Middle frontal gyrus (tissue), 1 donor: Measurements from ENCODE around the gene SEL1L3.

ENCODE experiments used
- DNase-seq: peaks from one replicate; pipeline ENCODE4 v3.0.0-alpha.2; 2015; ENCODE audit warnings: low spot score; ENCODE audit errors: extremely low spot score

Gene SEL1L3

GRCh38 chr4:25818876-25819275, 43.9 kb downstream of the SEL1L3 start:
- DNase-seq = no peak

GRCh38 chr4:25818371-25818871, 44.4 kb downstream of the SEL1L3 start:
- DNase-seq = no peak

- DNase-seq = no peak
Measured at GRCh38 chr4:25817059-25817681, 45.6 kb downstream of the SEL1L3 start.

- DNase-seq = no peak
Measured at GRCh38 chr4:25816591-25817058, 46.2 kb downstream of the SEL1L3 start.

GRCh38 chr4:25815586-25815985, 47.2 kb downstream of the SEL1L3 start:
- no peak for DNase-seq

- no peak for DNase-seq
Measured at GRCh38 chr4:25814301-25815136, 48.3 kb downstream of the SEL1L3 start.

- no peak for DNase-seq
Measured at GRCh38 chr4:25813448-25814106, 49.2 kb downstream of the SEL1L3 start.

- DNase-seq = no peak
Measured at GRCh38 chr4:25811841-25812240, 50.9 kb downstream of the SEL1L3 start.

GRCh38 chr4:25811374-25811690, 51.5 kb downstream of the SEL1L3 start:
- no peak for DNase-seq

GRCh38 chr4:25810461-25811373, 52.1 kb downstream of the SEL1L3 start:
- DNase-seq = no peak

GRCh38 chr4:25809996-25810395, 52.8 kb downstream of the SEL1L3 start:
- no peak for DNase-seq

- no peak for DNase-seq
Measured at GRCh38 chr4:25807102-25807728, 55.6 kb downstream of the SEL1L3 start.

- DNase-seq = no peak
Measured at GRCh38 chr4:25805255-25805860, 57.4 kb downstream of the SEL1L3 start.

- DNase-seq = no peak
Measured at GRCh38 chr4:25803720-25804225, 59.0 kb downstream of the SEL1L3 start.

GRCh38 chr4:25801594-25801993, 61.2 kb downstream of the SEL1L3 start:
- DNase-seq = no peak

GRCh38 chr4:25800245-25800644, 62.5 kb downstream of the SEL1L3 start:
- no peak for DNase-seq

- no peak for DNase-seq
Measured at GRCh38 chr4:25799522-25799921, 63.3 kb downstream of the SEL1L3 start.

GRCh38 chr4:25797136-25797535, 65.7 kb downstream of the SEL1L3 start:
- no peak for DNase-seq

- DNase-seq = no peak
Measured at GRCh38 chr4:25795566-25796454, 67.0 kb downstream of the SEL1L3 start.
